ENCODE measurements around the gene SPCS3. TPM values are rescaled to one million over a fixed set of nuclear protein-coding genes. Genes with fewer than 3 reads are reported as not detected.
"Not testable (repeated sequence)": the region's sequence is repeated elsewhere in the genome, so short reads cannot be mapped to it uniquely, and the experiment has no call there.

SPCS3 gene
- total RNA-seq, 1 donor from 2014 or later, result 225 TPM

GRCh38 chr4:176276710-176277109 is 43.1 kb upstream of the SPCS3 start:
- Histone ChIP-seq H3K27ac (ENCODE audit: low read depth, low read length) (no peak overlapping the region), H3K36me3 (ENCODE audit: insufficient read depth, low read length) (no peaks in the 10 kb centered on the region), H3K4me3 (ENCODE audit: insufficient read depth, low read depth, low read length) (no peak overlapping the region), H3K9ac (ENCODE audit: low read length) (no peak overlapping the region), H4K20me1 (ENCODE audit: insufficient read depth, low read length) (no peaks in the 10 kb centered on the region), H2AFZ (ENCODE audit: low read depth, low read length) (no peak overlapping the region), H3K4me2 (ENCODE audit: low read length) (no peak overlapping the region), H3K4me1 (ENCODE audit: insufficient read depth, low read length) (peaks cover 3% of the 10 kb centered on the region), H3K27me3 (ENCODE audit: insufficient read depth, low read length) (no peaks in the 10 kb centered on the region), H3K79me2 (ENCODE audit: insufficient read depth, low read length) (no peaks in the 10 kb centered on the region), H3K9me3 (ENCODE audit: insufficient read depth, low read depth, low read length) (no peaks in the 10 kb centered on the region)
- DNase-seq (ENCODE audit: low read depth), result no peak
- TF ChIP-seq EZH2 (IDR thresholded peaks at IDR 0.05; ENCODE audit: insufficient read depth, low read length) (no peak), CTCF (IDR thresholded peaks at IDR 0.05; ENCODE audit: insufficient read depth, low read depth, low read length) (no peak)
- Mint-ChIP-seq H3K36me3 (ENCODE audit: low read depth, unreplicated experiment) (no peaks in the 10 kb centered on the region), H3K4me3 (ENCODE audit: unreplicated experiment) (no peak overlapping the region), H3K9me3 (ENCODE audit: unreplicated experiment) (no peaks in the 10 kb centered on the region), H3K4me1 (ENCODE audit: low read depth, unreplicated experiment) (peaks cover 16% of the 10 kb centered on the region), H3K27ac (ENCODE audit: unreplicated experiment) (no peak overlapping the region), H3K27me3 (ENCODE audit: low read depth, unreplicated experiment) (no peaks in the 10 kb centered on the region)
- no peak for FAIRE-seq

- TF ChIP-seq EZH2 (IDR thresholded peaks at IDR 0.05; ENCODE audit: insufficient read depth, low read length) (no peak), CTCF (IDR thresholded peaks at IDR 0.05; ENCODE audit: insufficient read depth, low read depth, low read length) (peak; percentile 65)
- peak; percentile 36 for DNase-seq (ENCODE audit: low read depth)
- no peak for FAIRE-seq
- no peaks in the 10 kb centered on the region for H3K9me3 Mint-ChIP-seq (ENCODE audit: unreplicated experiment)
- Histone ChIP-seq H3K4me3 (ENCODE audit: insufficient read depth, low read depth, low read length) (no peak overlapping the region), H3K27ac (ENCODE audit: low read depth, low read length) (no peak overlapping the region), H3K4me1 (ENCODE audit: insufficient read depth, low read length) (no peaks in the 10 kb centered on the region), H3K79me2 (ENCODE audit: insufficient read depth, low read length) (no peaks in the 10 kb centered on the region), H3K9me3 (ENCODE audit: insufficient read depth, low read depth, low read length) (no peaks in the 10 kb centered on the region), H3K27me3 (ENCODE audit: insufficient read depth, low read length) (no peaks in the 10 kb centered on the region), H3K9ac (ENCODE audit: low read length) (no peak overlapping the region), H2AFZ (ENCODE audit: low read depth, low read length) (no peak overlapping the region), H4K20me1 (ENCODE audit: insufficient read depth, low read length) (no peaks in the 10 kb centered on the region), H3K36me3 (ENCODE audit: insufficient read depth, low read length) (no peaks in the 10 kb centered on the region), H3K4me2 (ENCODE audit: low read length) (no peak overlapping the region)
- no peaks in the 10 kb centered on the region for H3K36me3 Mint-ChIP-seq (ENCODE audit: low read depth, unreplicated experiment)
- no peak overlapping the region for H3K27ac Mint-ChIP-seq (ENCODE audit: unreplicated experiment)
- H3K4me1 Mint-ChIP-seq (ENCODE audit: low read depth, unreplicated experiment), result peaks cover 11% of the 10 kb centered on the region
- H3K4me3 Mint-ChIP-seq (ENCODE audit: unreplicated experiment), result no peak overlapping the region
- H3K27me3 Mint-ChIP-seq (ENCODE audit: low read depth, unreplicated experiment), result no peaks in the 10 kb centered on the region
Measured at GRCh38 chr4:176277162-176277904, 42.4 kb upstream of the SPCS3 start.

- DNase-seq (ENCODE audit: low read depth); H3K4me3 Mint-ChIP-seq (ENCODE audit: unreplicated experiment); H2AFZ ChIP-seq (ENCODE audit: low read depth, low read length); H3K9me3 Mint-ChIP-seq (ENCODE audit: unreplicated experiment); H3K4me3 ChIP-seq (ENCODE audit: insufficient read depth, low read depth, low read length); H3K4me2 ChIP-seq (ENCODE audit: low read length); H3K27ac ChIP-seq (ENCODE audit: low read depth, low read length); H3K27me3 Mint-ChIP-seq (ENCODE audit: low read depth, unreplicated experiment); H3K36me3 Mint-ChIP-seq (ENCODE audit: low read depth, unreplicated experiment); H3K79me2 ChIP-seq (ENCODE audit: insufficient read depth, low read length); H3K27me3 ChIP-seq (ENCODE audit: insufficient read depth, low read length); H3K9me3 ChIP-seq (ENCODE audit: insufficient read depth, low read depth, low read length); H3K36me3 ChIP-seq (ENCODE audit: insufficient read depth, low read length); H4K20me1 ChIP-seq (ENCODE audit: insufficient read depth, low read length); FAIRE-seq; H3K27ac Mint-ChIP-seq (ENCODE audit: unreplicated experiment); H3K4me1 ChIP-seq (ENCODE audit: insufficient read depth, low read length); H3K4me1 Mint-ChIP-seq (ENCODE audit: low read depth, unreplicated experiment); H3K9ac ChIP-seq (ENCODE audit: low read length): not testable (repeated sequence)
Measured at GRCh38 chr4:176279560-176279959, 40.2 kb upstream of the SPCS3 start.
